ENCODE results near the gene RRAGC. TPM values are rescaled to one million over a fixed set of nuclear protein-coding genes. Genes with fewer than 3 reads are reported as not detected.

Gene RRAGC
- total RNA-seq, 4 donors from 2014 or later: 9.9 to 23.3 (median 13.8) TPM

DNA sequence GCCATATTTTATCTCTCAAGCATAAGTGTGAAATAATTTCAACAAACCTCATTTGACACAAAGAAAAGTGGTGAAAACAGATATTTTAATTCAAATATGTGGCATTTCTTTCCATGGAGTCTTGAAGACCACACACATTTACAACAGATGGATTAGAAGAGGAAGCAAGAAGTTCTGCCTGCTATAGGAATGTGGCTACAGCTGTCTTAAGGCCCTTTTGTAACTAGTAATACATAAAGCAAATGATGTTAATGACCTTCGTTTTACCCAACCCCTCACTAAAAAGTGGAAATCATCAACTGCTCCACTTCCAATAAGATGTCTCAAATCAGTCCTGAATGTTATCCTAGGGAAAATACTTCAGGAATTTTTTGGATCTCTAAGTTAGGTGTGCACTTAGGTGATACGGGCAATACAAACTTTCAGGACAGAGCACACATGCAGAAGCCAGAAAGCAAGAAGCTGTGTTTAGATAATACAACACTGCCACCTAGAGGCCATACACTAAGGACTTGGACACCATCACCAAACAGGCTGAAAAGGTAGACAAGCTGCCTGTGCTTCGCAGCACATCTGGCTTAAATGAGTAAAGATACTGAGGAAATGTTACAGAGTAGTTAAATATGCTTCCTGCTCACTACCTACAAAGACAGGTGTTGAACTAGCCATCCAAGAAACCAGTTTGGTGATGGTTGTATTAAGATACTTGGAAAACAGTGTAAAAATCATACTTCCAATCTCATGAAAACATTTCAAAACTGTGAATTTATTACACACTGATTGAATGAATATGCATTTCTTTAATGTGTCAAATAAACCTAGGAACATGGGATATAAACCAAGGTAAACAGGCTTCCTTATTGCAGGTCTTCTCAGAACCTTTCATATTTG is 24.4 kb downstream of the RRAGC start:
- peak in 1 of 3 donors; percentile 55 for DNase-seq
- no peaks in the 10 kb centered on the region for H3K4me1 ChIP-seq
- no peaks in the 10 kb centered on the region for H3K27me3 ChIP-seq
- peaks cover 0 to 22% (median 0%) of the 10 kb centered on the region in 3 donors for H3K36me3 ChIP-seq
- H3K27ac ChIP-seq: no peak overlapping the region
- no peak overlapping the region for H3K4me3 ChIP-seq
- no peaks in the 10 kb centered on the region for H3K9me3 ChIP-seq
- TF ChIP-seq POLR2A (IDR thresholded peaks at IDR 0.05): no peak
- TF ChIP-seq, protein P1, sequence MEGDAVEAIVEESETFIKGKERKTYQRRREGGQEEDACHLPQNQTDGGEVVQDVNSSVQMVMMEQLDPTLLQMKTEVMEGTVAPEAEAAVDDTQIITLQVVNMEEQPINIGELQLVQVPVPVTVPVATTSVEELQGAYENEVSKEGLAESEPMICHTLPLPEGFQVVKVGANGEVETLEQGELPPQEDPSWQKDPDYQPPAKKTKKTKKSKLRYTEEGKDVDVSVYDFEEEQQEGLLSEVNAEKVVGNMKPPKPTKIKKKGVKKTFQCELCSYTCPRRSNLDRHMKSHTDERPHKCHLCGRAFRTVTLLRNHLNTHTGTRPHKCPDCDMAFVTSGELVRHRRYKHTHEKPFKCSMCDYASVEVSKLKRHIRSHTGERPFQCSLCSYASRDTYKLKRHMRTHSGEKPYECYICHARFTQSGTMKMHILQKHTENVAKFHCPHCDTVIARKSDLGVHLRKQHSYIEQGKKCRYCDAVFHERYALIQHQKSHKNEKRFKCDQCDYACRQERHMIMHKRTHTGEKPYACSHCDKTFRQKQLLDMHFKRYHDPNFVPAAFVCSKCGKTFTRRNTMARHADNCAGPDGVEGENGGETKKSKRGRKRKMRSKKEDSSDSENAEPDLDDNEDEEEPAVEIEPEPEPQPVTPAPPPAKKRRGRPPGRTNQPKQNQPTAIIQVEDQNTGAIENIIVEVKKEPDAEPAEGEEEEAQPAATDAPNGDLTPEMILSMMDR (IDR thresholded peaks at IDR 0.05): peak; percentile 64 to 84 (median 78)

DNA sequence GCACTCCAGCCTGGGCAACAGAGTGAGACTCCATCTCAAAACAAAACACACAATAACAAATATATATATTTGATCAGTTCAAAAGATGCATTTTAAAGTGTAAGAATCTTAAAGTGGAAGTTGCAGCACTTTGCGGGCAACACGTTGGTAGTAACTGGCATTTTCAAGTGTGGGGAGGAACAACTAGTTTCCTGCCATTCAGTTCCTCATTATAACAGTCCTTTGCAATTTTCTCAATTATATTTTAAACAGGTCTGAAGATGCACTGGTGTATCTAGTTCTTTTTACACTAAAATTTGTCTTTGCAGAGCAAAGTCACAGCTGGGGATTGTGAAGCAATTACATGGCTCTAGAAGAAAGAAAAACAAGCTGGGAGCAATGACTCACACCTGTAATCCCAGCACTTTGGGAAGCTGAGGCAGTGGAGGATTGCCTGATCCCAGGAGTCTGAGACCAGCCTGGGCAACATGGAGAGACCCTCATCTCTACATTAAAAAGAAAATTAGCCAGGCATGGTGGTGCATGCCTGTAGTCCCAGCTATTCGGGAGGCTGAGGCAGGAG is 25.3 kb downstream of the RRAGC start:
- no peak for TF ChIP-seq POLR2A (IDR thresholded peaks at IDR 0.05)
- TF ChIP-seq, protein P1 (IDR thresholded peaks at IDR 0.05): no peak
- no peak overlapping the region for H3K27ac ChIP-seq
- DNase-seq: no peak
- H3K4me1 ChIP-seq: no peaks in the 10 kb centered on the region
- no peaks in the 10 kb centered on the region for H3K27me3 ChIP-seq
- no peaks in the 10 kb centered on the region for H3K9me3 ChIP-seq
- no peak overlapping the region for H3K4me3 ChIP-seq
- peaks cover 0 to 17% (median 0%) of the 10 kb centered on the region in 3 donors for H3K36me3 ChIP-seq

DNA sequence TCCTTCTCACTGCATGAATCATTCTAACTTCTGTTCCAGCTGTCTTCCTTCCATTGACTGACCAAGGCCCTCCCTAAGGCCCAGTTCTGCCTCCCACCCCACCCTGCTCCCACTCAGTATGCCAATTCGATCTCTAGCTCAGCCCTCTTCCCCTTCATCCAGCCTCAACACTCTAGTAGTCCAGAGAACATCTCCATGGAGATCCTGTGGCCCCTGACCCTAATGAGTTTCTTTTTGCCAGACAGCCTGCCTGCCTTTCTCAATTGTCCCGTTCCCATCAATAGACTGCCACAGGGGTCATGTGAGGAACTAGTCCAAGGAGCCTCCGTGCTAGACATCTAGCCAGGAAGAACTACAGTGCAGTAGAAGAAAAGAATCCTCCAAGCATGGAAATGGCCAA is 26.4 kb downstream of the RRAGC start:
- H3K36me3 ChIP-seq: peaks cover 0 to 5% (median 0%) of the 10 kb centered on the region in 3 donors
- DNase-seq: no peak
- no peak overlapping the region for H3K27ac ChIP-seq
- H3K4me3 ChIP-seq: no peak overlapping the region
- TF ChIP-seq, protein P1 (IDR thresholded peaks at IDR 0.05): no peak
- TF ChIP-seq POLR2A (IDR thresholded peaks at IDR 0.05): no peak
- no peaks in the 10 kb centered on the region for H3K9me3 ChIP-seq
- H3K27me3 ChIP-seq: no peaks in the 10 kb centered on the region
- no peaks in the 10 kb centered on the region for H3K4me1 ChIP-seq

DNA sequence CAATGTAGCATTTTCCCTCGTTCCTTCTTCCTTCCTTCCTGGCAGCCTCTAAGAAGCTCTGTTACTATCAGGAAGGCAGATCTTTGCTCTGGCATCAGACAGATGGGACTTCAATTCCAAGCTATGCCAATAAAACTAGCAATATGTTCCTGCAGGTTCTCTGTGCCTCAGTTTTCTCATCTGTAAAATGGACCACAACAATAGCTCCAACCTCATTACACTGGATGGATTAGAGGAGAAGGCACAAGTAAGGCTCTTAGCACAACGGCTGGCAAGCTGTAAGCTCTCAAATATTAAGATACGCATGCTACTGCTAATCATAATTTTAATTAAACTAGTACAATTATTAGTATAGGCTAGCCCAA is 27.2 kb downstream of the RRAGC start:
- no peak for DNase-seq
- Histone ChIP-seq H3K9me3 (no peaks in the 10 kb centered on the region), H3K36me3 (no peaks in the 10 kb centered on the region), H3K4me1 (no peaks in the 10 kb centered on the region), H3K27me3 (no peaks in the 10 kb centered on the region), H3K27ac (no peak overlapping the region), H3K4me3 (no peak overlapping the region)
- no peak for TF ChIP-seq POLR2A (IDR thresholded peaks at IDR 0.05)
- TF ChIP-seq, protein P1 (IDR thresholded peaks at IDR 0.05): no peak

DNA sequence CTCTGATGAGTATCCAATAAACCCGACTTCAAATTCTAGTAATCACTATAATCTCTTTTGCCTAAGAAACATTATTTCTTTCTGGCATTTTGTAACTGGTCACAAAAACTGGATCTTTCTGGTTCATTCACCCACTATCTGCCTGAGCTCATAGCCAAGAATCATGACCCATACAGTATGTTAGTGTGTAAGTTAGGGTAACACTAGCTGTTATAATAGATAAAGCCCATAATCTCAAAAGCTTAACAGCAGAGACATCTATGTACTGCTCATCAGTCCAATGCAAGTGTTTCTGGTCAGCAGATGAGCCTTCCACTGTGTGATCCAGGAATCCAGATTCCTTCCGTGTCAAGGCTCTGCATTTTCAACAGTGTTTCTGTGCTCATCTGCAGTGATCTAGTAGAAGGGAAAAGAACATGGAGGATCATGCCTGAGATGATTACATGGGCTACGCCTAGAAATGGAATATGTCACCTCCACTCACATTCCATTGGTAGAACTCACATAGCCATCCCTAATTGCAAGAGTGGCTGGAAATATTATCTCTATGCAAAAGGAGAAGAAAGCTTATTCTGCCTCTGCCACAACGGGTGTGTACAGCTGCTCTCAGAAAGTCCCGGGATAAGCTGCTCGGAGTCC is 27.7 kb downstream of the RRAGC start:
- Histone ChIP-seq H3K36me3 (no peaks in the 10 kb centered on the region), H3K4me1 (no peaks in the 10 kb centered on the region), H3K4me3 (no peak overlapping the region), H3K27me3 (no peaks in the 10 kb centered on the region), H3K9me3 (no peaks in the 10 kb centered on the region), H3K27ac (no peak overlapping the region)
- no peak for DNase-seq
- TF ChIP-seq, protein P1 (IDR thresholded peaks at IDR 0.05): no peak
- TF ChIP-seq POLR2A (IDR thresholded peaks at IDR 0.05): no peak

Data from Peyer's patch (tissue), 4 donors.